Heart right ventricle (tissue), 16 donors: ENCODE measurements around the gene JAKMIP1. TPM values are rescaled to one million over a fixed set of nuclear protein-coding genes. Genes with fewer than 3 reads are reported as not detected.

Experiments
- ATAC-seq, 8 donors: fragments of 200-7000 bp; cut with Tn5 transposase; one replicate each; pipeline ENCODE4 v1.9.1; 2020; ENCODE audit warnings: mild to moderate bottlenecking in 8 of 8, moderate library complexity in 8 of 8, moderate number of reproducible peaks in 1 of 8
- DNase-seq, 2 donors: peaks; one replicate each; pipeline ENCODE4 v3.0.0-alpha.2; 2020
- H3K27ac ChIP-seq, 10 donors: fragments of 200-600 bp; sonication (generic) in 2 of 10; one replicate each; pipeline versions ENCODE4 v1.5.0 to v1.8.0; 2020 to 2022; ENCODE audit warnings: mild to moderate bottlenecking in 3 of 10
- H3K27me3 ChIP-seq, 7 donors: fragments of 200-600 bp; one replicate each; pipeline ENCODE4 v1.8.0; 2021 to 2022; ENCODE audit warnings: mild to moderate bottlenecking in 2 of 7
- H3K36me3 ChIP-seq, 9 donors: fragments of 200-600 bp; sonication (generic) in 1 of 9; one replicate each; pipeline versions ENCODE4 v1.5.0 to v1.8.0; 2020 to 2022; ENCODE audit warnings: mild to moderate bottlenecking in 2 of 9
- H3K4me1 ChIP-seq, 9 donors: fragments of 200-600 bp; sonication (generic) in 1 of 9; one replicate each; pipeline versions ENCODE4 v1.5.0 to v1.8.0; 2020 to 2022; ENCODE audit warnings: mild to moderate bottlenecking in 4 of 9
- H3K4me3 ChIP-seq, 10 donors: fragments of 200-600 bp; sonication (generic) in 2 of 10; one replicate each; pipeline versions ENCODE4 v1.5.0 to v1.8.0; 2020 to 2022; ENCODE audit warnings: mild to moderate bottlenecking in 7 of 10, moderate library complexity in 2 of 10
- H3K9me3 ChIP-seq, 11 donors: fragments of 200-600 bp in 10 of 11; sonication (generic) in 2 of 11; one replicate each; pipeline versions ENCODE4 v1.5.0 to v1.8.0; 2013 to 2022; ENCODE audit warnings: mild to moderate bottlenecking in 2 of 11, control low read depth in 1 of 11, moderate library complexity in 1 of 11
- WGBS, 2 donors: extraction: QIAGEN DNeasy Blood & Tissue Kit; methylation state at CpG; one replicate each; pipeline ENCODE4 v1.1.7; 2013; ENCODE audit warnings: inconsistent platforms in 1 of 2; 5-methylcytosine and 5-hydroxymethylcytosine counted together
- intact Hi-C, 10 donors: fragments of 100-400 bp; cut with DNase I; formaldehyde crosslinking; loops; one replicate each; pipeline versions ENCODE4 v1.11.1 to v1.14.2; 2022
- polyA plus RNA-seq, 2 donors: library from polyadenylated mRNA; stranded (reverse); fragments of 200-250 nt; gene quantifications; one replicate each; pipeline ENCODE4 v1.2.3, GENCODE V29; 2013
- total RNA-seq, 10 donors: library from RNA; stranded (reverse); fragmentation: NEBNext Ultra II Directional in 3 of 10; extraction: Animal tissue kit (Norgen Biotek cat#: 25700) in 3 of 10; gene quantifications; one replicate each; pipeline versions ENCODE4 v1.2.1 to v1.2.4, GENCODE V29; 2021 to 2023
- TF ChIP-seq, protein P1 (sequence below), 9 donors: fragments of 200-600 bp; sonication (generic) in 2 of 9; IDR thresholded peaks; one replicate each; pipeline versions ENCODE4 v1.5.0 to v1.8.0; 2021 to 2022; ENCODE audit warnings: antibody characterized with exemption in 9 of 9, mild to moderate bottlenecking in 5 of 9, moderate library complexity in 1 of 9
- donor health status: Arrhythmogenic right ventricular cardiomyopathy.
- donor health status: ischemic (EF 13 %, LVEDD 7.1; RV severe dilation, severe dysfunction).
- donor health status: healthy with polysubstance abuse.
- donor health status: DM: no; HTN: yes; CAD: no.
- donor health status: DM: no; HTN: no; CAD: no.
- donor health status: ischemic (EF 25% LVEDD 6.9; RV normal size, moderate dysfunction).
- donor health status: ischemic (EF 25% LVEDD 5.7; RV mildly dilated, moderate dysfunction).
- donor health status: healthy.
- donor health status: DM: yes; HTN: yes; CAD: no.
- donor health status: Ischemic cardiomyopathy.
- donor health status: ischemic (EF 35%, LVEDD 5.7; RV mildly dilated, moderate dysfunction).
- donor health status: nonischemic (EF 11% LVEDD 7.7; RV severe dilation, severe dysfunction).
- donor health status: DM: yes; HTN: yes; CAD: no.
- donor health status: PGD.
- donor health status: ischemic (EF 29% LVEDD 5.4; RV normal size, mild dysfunction).
- donor health status: nonischemic (EF 23%, LVEDD 6.1; RV moderate dilation, normal function).

JAKMIP1 gene
- total and polyA plus RNA-seq, 12 donors: 0.04 to 0.76 (median 0.14) TPM; not detected in 8

DNA sequence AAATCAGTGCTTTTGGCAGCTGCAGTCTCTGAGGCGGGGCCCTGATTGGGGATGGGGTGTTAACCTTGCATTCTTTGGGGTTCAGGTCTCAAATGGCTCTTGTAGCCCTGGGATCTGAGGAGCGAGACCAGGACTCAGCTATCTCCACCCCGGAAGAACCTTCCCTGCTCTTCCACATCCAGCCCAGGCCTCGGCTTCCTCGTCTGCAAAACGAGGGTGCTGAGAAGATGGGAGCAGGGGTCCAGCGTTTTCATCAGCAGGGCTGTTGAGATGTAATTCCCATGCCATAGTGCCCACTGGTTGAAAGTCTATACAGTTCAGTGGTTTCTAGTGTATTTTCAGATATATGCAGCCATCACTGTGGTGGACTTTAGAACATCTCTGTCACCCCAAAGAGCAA is 34.7 kb upstream of the JAKMIP1 start:
- intact Hi-C loops: no loop called here
- no peaks in the 10 kb centered on the region for H3K9me3 ChIP-seq
- H3K27ac ChIP-seq: no peak overlapping the region
- H3K27me3 ChIP-seq: peaks cover 0 to 26% (median 8%) of the 10 kb centered on the region in 7 donors
- no peaks in the 10 kb centered on the region for H3K36me3 ChIP-seq
- H3K4me1 ChIP-seq: no peaks in the 10 kb centered on the region
- DNase-seq (no peak), ATAC-seq (no peak)
- no peak overlapping the region for H3K4me3 ChIP-seq
- WGBS, 2 donors: 73 to 79% methylated on average over 7 of the region's 7 CpGs
- TF ChIP-seq, protein P1, sequence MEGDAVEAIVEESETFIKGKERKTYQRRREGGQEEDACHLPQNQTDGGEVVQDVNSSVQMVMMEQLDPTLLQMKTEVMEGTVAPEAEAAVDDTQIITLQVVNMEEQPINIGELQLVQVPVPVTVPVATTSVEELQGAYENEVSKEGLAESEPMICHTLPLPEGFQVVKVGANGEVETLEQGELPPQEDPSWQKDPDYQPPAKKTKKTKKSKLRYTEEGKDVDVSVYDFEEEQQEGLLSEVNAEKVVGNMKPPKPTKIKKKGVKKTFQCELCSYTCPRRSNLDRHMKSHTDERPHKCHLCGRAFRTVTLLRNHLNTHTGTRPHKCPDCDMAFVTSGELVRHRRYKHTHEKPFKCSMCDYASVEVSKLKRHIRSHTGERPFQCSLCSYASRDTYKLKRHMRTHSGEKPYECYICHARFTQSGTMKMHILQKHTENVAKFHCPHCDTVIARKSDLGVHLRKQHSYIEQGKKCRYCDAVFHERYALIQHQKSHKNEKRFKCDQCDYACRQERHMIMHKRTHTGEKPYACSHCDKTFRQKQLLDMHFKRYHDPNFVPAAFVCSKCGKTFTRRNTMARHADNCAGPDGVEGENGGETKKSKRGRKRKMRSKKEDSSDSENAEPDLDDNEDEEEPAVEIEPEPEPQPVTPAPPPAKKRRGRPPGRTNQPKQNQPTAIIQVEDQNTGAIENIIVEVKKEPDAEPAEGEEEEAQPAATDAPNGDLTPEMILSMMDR (IDR thresholded peaks at IDR 0.05): no peak

DNA sequence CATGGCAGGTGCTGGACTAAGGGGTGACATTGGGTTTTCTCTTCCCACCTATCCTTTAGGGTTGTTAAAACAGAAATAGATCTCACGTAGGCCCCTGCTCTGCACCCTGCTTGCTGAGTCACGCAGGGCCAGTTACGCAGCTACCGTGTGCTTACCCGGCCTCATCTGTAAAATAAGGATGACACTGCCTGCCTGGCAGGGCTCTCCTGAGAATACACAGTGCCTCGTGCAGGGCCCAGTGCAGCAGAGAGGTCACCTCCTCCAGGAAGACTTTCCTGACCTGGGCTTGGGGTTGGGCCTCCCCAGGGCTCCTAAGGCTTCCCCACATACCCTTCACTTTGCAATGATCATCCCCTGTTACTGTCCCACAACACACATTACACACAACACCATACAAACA is 33.6 kb upstream of the JAKMIP1 start:
- H3K27ac ChIP-seq: no peak overlapping the region
- H3K9me3 ChIP-seq: no peaks in the 10 kb centered on the region
- TF ChIP-seq, protein P1 (IDR thresholded peaks at IDR 0.05): no peak
- 80% methylated on average over 6 of the region's 6 CpGs for WGBS, 2 donors
- intact Hi-C loops: no loop called here
- no peak overlapping the region for H3K4me3 ChIP-seq
- ATAC-seq (no peak), DNase-seq (no peak)
- no peaks in the 10 kb centered on the region for H3K4me1 ChIP-seq
- peaks cover 0 to 23% (median 8%) of the 10 kb centered on the region in 7 donors for H3K27me3 ChIP-seq
- no peaks in the 10 kb centered on the region for H3K36me3 ChIP-seq

DNA sequence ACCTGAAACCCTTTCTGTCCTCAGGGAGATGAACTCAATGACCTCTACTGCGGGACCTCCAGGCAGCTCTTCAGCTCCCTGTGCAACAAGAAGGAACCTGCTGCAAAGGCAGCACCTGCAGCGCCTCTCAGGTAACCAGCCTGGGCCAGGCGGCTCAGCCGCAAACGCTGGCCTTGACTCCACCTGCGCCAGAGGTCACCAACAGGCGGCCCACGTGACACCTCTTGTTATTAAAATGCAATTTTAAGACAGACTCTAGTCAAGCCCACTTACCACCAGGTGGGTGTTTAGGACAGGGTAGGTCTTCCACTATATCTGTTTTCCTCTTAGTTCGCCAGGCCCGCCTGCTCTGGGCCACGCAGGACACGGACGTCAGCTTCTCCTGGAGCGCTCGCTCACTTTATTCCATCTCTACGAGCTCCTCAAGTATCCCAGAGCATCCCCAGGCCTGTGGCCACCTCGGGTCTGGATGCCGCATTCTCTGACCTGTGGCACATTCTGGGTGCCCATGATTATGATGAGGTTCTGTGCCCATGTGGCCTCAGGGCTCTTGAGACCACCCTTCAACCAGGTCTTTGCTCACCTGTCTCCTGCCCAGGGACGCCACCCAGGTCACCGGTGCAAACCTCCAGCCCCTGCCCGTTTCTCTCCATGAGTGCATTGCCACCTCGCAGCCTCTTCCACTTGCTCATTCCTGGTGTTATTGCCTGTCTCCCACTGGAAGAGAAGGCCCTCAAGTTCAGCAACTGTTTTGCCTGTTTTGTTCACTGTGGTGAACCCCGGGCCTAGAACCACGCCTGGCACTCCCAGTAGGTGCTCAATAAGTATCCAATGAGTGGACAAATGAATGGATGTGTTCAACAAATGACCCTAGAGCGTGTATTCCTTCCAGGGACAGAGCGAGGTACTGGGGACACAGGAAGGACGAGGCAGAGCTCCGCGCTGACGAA is 32.8 kb upstream of the JAKMIP1 start:
- H3K4me1 ChIP-seq: no peaks in the 10 kb centered on the region
- DNase-seq: no peak
- H3K27me3 ChIP-seq: peaks cover 0 to 22% (median 8%) of the 10 kb centered on the region in 7 donors
- WGBS, 2 donors: 83 to 86% methylated on average over 30 of the region's 30 CpGs
- no peak for ATAC-seq
- H3K9me3 ChIP-seq: no peaks in the 10 kb centered on the region
- TF ChIP-seq, protein P1 (IDR thresholded peaks at IDR 0.05): no peak
- H3K36me3 ChIP-seq: no peaks in the 10 kb centered on the region
- no peak overlapping the region for H3K27ac ChIP-seq
- H3K4me3 ChIP-seq: no peak overlapping the region
- intact Hi-C loops: no loop called here

DNA sequence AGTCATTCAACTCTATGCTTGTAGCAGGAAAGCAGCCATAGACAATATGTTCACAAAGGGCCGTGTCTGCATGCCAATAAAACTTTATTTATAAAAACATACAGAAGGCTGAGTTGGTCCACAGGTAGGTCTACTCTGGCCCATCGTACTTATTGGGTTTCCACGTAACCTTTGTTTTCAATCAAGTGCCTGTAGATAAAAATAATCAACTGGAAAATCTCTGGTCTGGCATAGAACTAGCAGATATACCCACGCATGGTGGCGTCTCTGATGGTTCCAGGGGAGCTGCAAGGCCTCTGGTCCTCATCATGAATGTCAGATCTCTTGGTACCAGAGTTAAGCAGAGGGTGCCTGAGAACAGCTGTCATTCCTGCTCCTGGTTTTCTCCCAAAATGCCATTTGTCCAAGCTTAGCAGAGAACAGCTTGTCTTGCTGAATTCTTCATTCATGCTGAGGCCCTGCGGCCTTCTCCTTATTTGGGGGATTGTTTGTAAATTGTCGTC is 31.4 kb upstream of the JAKMIP1 start:
- Histone ChIP-seq H3K4me3 (no peak overlapping the region), H3K9me3 (no peaks in the 10 kb centered on the region), H3K27ac (no peak overlapping the region), H3K27me3 (peaks cover 0 to 18% (median 2%) of the 10 kb centered on the region in 7 donors), H3K4me1 (no peaks in the 10 kb centered on the region), H3K36me3 (no peaks in the 10 kb centered on the region)
- WGBS, 2 donors: 63 to 64% methylated on average over 7 of the region's 7 CpGs
- TF ChIP-seq, protein P1 (IDR thresholded peaks at IDR 0.05): no peak
- DNase-seq: no peak
- intact Hi-C loops: no loop called here
- no peak for ATAC-seq
